Effector memory CD4-positive, alpha-beta T cell (primary cell): ENCODE data around the gene CATSPERE.
"Not testable (repeated sequence)": the region's sequence is repeated elsewhere in the genome, so short reads cannot be mapped to it uniquely, and the experiment has no call there.

ENCODE experiments used
- DNase-seq, 3 donors: peaks; one replicate each; pipeline ENCODE4 v3.0.0-alpha.2; 2020
- H3K27ac ChIP-seq: 2 replicates; pipeline ENCODE4 v1.7.0; 2013; ENCODE audit warnings: mild to moderate bottlenecking, low read length, moderate library complexity; ENCODE audit not compliant: insufficient read depth, poor library complexity, severe bottlenecking
- H3K27me3 ChIP-seq: replicated peaks from 2 replicates; pipeline ENCODE4 v1.7.0; 2013; ENCODE audit warnings: mild to moderate bottlenecking, low read length; ENCODE audit not compliant: insufficient read depth, control insufficient read depth, poor library complexity, severe bottlenecking
- H3K36me3 ChIP-seq: 2 replicates; pipeline ENCODE4 v1.7.0; 2013; ENCODE audit warnings: mild to moderate bottlenecking, low read length, moderate library complexity; ENCODE audit not compliant: control insufficient read depth, insufficient read depth
- H3K4me1 ChIP-seq: 2 replicates; pipeline ENCODE4 v1.7.0; 2013; ENCODE audit warnings: low read length, mild to moderate bottlenecking; ENCODE audit not compliant: control insufficient read depth, insufficient read depth, poor library complexity, severe bottlenecking
- H3K4me3 ChIP-seq: 2 replicates; pipeline ENCODE4 v1.7.0; 2013; ENCODE audit warnings: low read length, low read depth, mild to moderate bottlenecking; ENCODE audit not compliant: insufficient read depth, poor library complexity, severe bottlenecking
- H3K9me3 ChIP-seq: 2 replicates; pipeline ENCODE4 v1.7.0; 2013; ENCODE audit warnings: mild to moderate bottlenecking, low read length, moderate library complexity; ENCODE audit not compliant: control insufficient read depth

CATSPERE gene

GRCh38 chr1:244672946-244673682 is 212.0 kb downstream of the CATSPERE start:
- H3K4me3 ChIP-seq, result no peak overlapping the region
- peaks cover 3% of the 10 kb centered on the region for H3K4me1 ChIP-seq
- no peaks in the 10 kb centered on the region for H3K27me3 ChIP-seq
- no peak for DNase-seq
- no peaks in the 10 kb centered on the region for H3K36me3 ChIP-seq
- no peak overlapping the region for H3K27ac ChIP-seq
- H3K9me3 ChIP-seq, result no peaks in the 10 kb centered on the region

GRCh38 chr1:244674446-244674845 is 213.4 kb downstream of the CATSPERE start:
- Histone ChIP-seq H3K4me3 (no peak overlapping the region), H3K27ac (no peak overlapping the region), H3K36me3 (no peaks in the 10 kb centered on the region), H3K27me3 (no peaks in the 10 kb centered on the region), H3K9me3 (no peaks in the 10 kb centered on the region), H3K4me1 (peaks cover 3% of the 10 kb centered on the region)
- no peak for DNase-seq

- Histone ChIP-seq H3K27ac (no peak overlapping the region), H3K36me3 (no peaks in the 10 kb centered on the region), H3K27me3 (no peaks in the 10 kb centered on the region), H3K4me1 (peaks cover 3% of the 10 kb centered on the region), H3K9me3 (no peaks in the 10 kb centered on the region), H3K4me3 (no peak overlapping the region)
- no peak for DNase-seq
Measured at GRCh38 chr1:244675167-244675566, 214.1 kb downstream of the CATSPERE start.

GRCh38 chr1:244678697-244679096 is 217.6 kb downstream of the CATSPERE start:
- H3K4me3 ChIP-seq, result no peak overlapping the region
- H3K36me3 ChIP-seq, result no peaks in the 10 kb centered on the region
- peaks cover 3% of the 10 kb centered on the region for H3K4me1 ChIP-seq
- DNase-seq, result no peak
- no peaks in the 10 kb centered on the region for H3K9me3 ChIP-seq
- no peak overlapping the region for H3K27ac ChIP-seq
- H3K27me3 ChIP-seq, result no peaks in the 10 kb centered on the region

GRCh38 chr1:244680667-244681066 is 219.6 kb downstream of the CATSPERE start:
- Histone ChIP-seq H3K27me3 (no peaks in the 10 kb centered on the region), H3K4me1 (no peaks in the 10 kb centered on the region), H3K9me3 (no peaks in the 10 kb centered on the region), H3K4me3 (no peak overlapping the region), H3K27ac (no peak overlapping the region), H3K36me3 (no peaks in the 10 kb centered on the region)
- DNase-seq, result no peak

- H3K36me3 ChIP-seq, DNase-seq, H3K27ac ChIP-seq, H3K27me3 ChIP-seq, H3K4me1 ChIP-seq, H3K4me3 ChIP-seq, H3K9me3 ChIP-seq: not testable (repeated sequence)
Measured at GRCh38 chr1:244682087-244682486, 221.0 kb downstream of the CATSPERE start.
